Skeletal muscle tissue (tissue), 4 donors: ENCODE measurements around the gene PPP4R3A. TPM values are rescaled to one million over a fixed set of nuclear protein-coding genes. Genes with fewer than 3 reads are reported as not detected.
"Not testable (repeated sequence)": the region's sequence is repeated elsewhere in the genome, so short reads cannot be mapped to it uniquely, and the experiment has no call there.

Experiments
- H3K27ac ChIP-seq: one replicate; pipeline ENCODE4 v1.7.0; 2013; ENCODE audit warnings: mild to moderate bottlenecking, low read depth, low read length, inconsistent platforms
- H3K27me3 ChIP-seq, 3 donors: one replicate each; pipeline ENCODE4 v1.7.0; 2013; ENCODE audit warnings: low read length in 3 of 3; ENCODE audit not compliant: control insufficient read depth in 3 of 3, insufficient read depth in 3 of 3
- H3K36me3 ChIP-seq, 3 donors: one replicate each; pipeline ENCODE4 v1.7.0; 2013; ENCODE audit warnings: low read length in 3 of 3; ENCODE audit not compliant: control insufficient read depth in 3 of 3, insufficient read depth in 3 of 3
- H3K4me1 ChIP-seq, 3 donors: one replicate each; pipeline ENCODE4 v1.7.0; 2013; ENCODE audit warnings: low read length in 3 of 3, mild to moderate bottlenecking in 3 of 3; ENCODE audit not compliant: control insufficient read depth in 3 of 3, insufficient read depth in 3 of 3
- H3K4me3 ChIP-seq, 3 donors: one replicate each; pipeline ENCODE4 v1.7.0; 2013; ENCODE audit warnings: low read length in 3 of 3
- H3K9ac ChIP-seq, 3 donors: one replicate each; pipeline ENCODE4 v1.7.0; 2013; ENCODE audit warnings: low read length in 3 of 3, mild to moderate bottlenecking in 3 of 3, moderate library complexity in 2 of 3, low read depth in 1 of 3
- H3K9me3 ChIP-seq, 3 donors: one replicate each; pipeline ENCODE4 v1.7.0; 2013; ENCODE audit warnings: low read length in 3 of 3; ENCODE audit not compliant: control insufficient read depth in 3 of 3
- total RNA-seq: library from RNA; depleted of rRNA; stranded (reverse); fragments of >200 nt; gene quantifications from one replicate; pipeline ENCODE4 v1.2.3, GENCODE V29; 2014
- donor health status: Osteomylitis.

PPP4R3A gene
- total RNA-seq, 1 donor from 2014 or later: 75.2 TPM

GRCh38 chr14:91454155-91454554, 56.0 kb downstream of the PPP4R3A start:
- Histone ChIP-seq H3K36me3 (peaks cover 11 to 26% (median 19%) of the 10 kb centered on the region in 3 donors), H3K27ac (no peak overlapping the region)

GRCh38 chr14:91453744-91454143, 56.4 kb downstream of the PPP4R3A start:
- Histone ChIP-seq H3K27ac (no peak overlapping the region), H3K9ac (no peak overlapping the region)

More at GRCh38 chr14:91454155-91454554, 56.0 kb downstream of the PPP4R3A start:
- no peaks in the 10 kb centered on the region for H3K9me3 ChIP-seq
- H3K9ac ChIP-seq: no peak overlapping the region
- no peaks in the 10 kb centered on the region for H3K27me3 ChIP-seq
- no peak overlapping the region for H3K4me3 ChIP-seq
- H3K4me1 ChIP-seq: no peaks in the 10 kb centered on the region

GRCh38 chr14:91444335-91445020, 65.6 kb downstream of the PPP4R3A start:
- Histone ChIP-seq H3K4me1 (no peaks in the 10 kb centered on the region), H3K9ac (no peak overlapping the region), H3K27me3 (peaks cover 0 to 3% (median 0%) of the 10 kb centered on the region in 3 donors), H3K9me3 (no peaks in the 10 kb centered on the region), H3K27ac (no peak overlapping the region), H3K36me3 (no peaks in the 10 kb centered on the region), H3K4me3 (no peak overlapping the region)

More at GRCh38 chr14:91453744-91454143, 56.4 kb downstream of the PPP4R3A start:
- H3K27me3 ChIP-seq: no peaks in the 10 kb centered on the region
- H3K9me3 ChIP-seq: no peaks in the 10 kb centered on the region
- no peaks in the 10 kb centered on the region for H3K4me1 ChIP-seq
- H3K4me3 ChIP-seq: no peak overlapping the region
- peaks cover 11 to 22% (median 18%) of the 10 kb centered on the region in 3 donors for H3K36me3 ChIP-seq

- no peaks in the 10 kb centered on the region for H3K36me3 ChIP-seq
- H3K27me3 ChIP-seq: peaks cover 0 to 3% (median 0%) of the 10 kb centered on the region in 3 donors
- H3K4me3 ChIP-seq: no peak overlapping the region
- no peak overlapping the region for H3K9ac ChIP-seq
- no peak overlapping the region for H3K27ac ChIP-seq
- H3K9me3 ChIP-seq: no peaks in the 10 kb centered on the region
- no peaks in the 10 kb centered on the region for H3K4me1 ChIP-seq
Observed at GRCh38 chr14:91439345-91439744, 70.8 kb downstream of the PPP4R3A start.

GRCh38 chr14:91438845-91439244, 71.3 kb downstream of the PPP4R3A start:
- Histone ChIP-seq H3K27me3 (peaks cover 0 to 3% (median 0%) of the 10 kb centered on the region in 3 donors), H3K27ac (no peak overlapping the region), H3K9me3 (no peaks in the 10 kb centered on the region), H3K36me3 (no peaks in the 10 kb centered on the region), H3K4me1 (no peaks in the 10 kb centered on the region), H3K9ac (no peak overlapping the region), H3K4me3 (no peak overlapping the region)

- H3K9me3 ChIP-seq, H3K4me3 ChIP-seq, H3K27ac ChIP-seq, H3K27me3 ChIP-seq, H3K4me1 ChIP-seq, H3K9ac ChIP-seq, H3K36me3 ChIP-seq: not testable (repeated sequence)
Observed at GRCh38 chr14:91436266-91436665, 73.8 kb downstream of the PPP4R3A start.

GRCh38 chr14:91429385-91429784, 80.7 kb downstream of the PPP4R3A start:
- Histone ChIP-seq H3K9ac (no peak overlapping the region), H3K27ac (no peak overlapping the region), H3K4me3 (no peak overlapping the region), H3K36me3 (no peaks in the 10 kb centered on the region), H3K9me3 (no peaks in the 10 kb centered on the region), H3K27me3 (no peaks in the 10 kb centered on the region), H3K4me1 (no peaks in the 10 kb centered on the region)

- H3K36me3 ChIP-seq, H3K4me3 ChIP-seq, H3K27me3 ChIP-seq, H3K9me3 ChIP-seq, H3K9ac ChIP-seq, H3K27ac ChIP-seq, H3K4me1 ChIP-seq: not testable (repeated sequence)
Observed at GRCh38 chr14:91428931-91429330, 81.2 kb downstream of the PPP4R3A start.

GRCh38 chr14:91425531-91425944, 84.6 kb downstream of the PPP4R3A start:
- H3K4me3 ChIP-seq, H3K27ac ChIP-seq, H3K9me3 ChIP-seq, H3K36me3 ChIP-seq, H3K27me3 ChIP-seq, H3K4me1 ChIP-seq, H3K9ac ChIP-seq: not testable (repeated sequence)

- Histone ChIP-seq H3K9ac (no peak overlapping the region), H3K27ac (no peak overlapping the region), H3K4me1 (no peaks in the 10 kb centered on the region), H3K9me3 (no peaks in the 10 kb centered on the region), H3K4me3 (no peak overlapping the region), H3K36me3 (no peaks in the 10 kb centered on the region), H3K27me3 (no peaks in the 10 kb centered on the region)
Observed at GRCh38 chr14:91424813-91425530, 85.1 kb downstream of the PPP4R3A start.
